H1 (cell line): Measurements from ENCODE around the gene PGAP3. TPM values are rescaled to one million over a fixed set of nuclear protein-coding genes. Genes with fewer than 3 reads are reported as not detected.
"Not testable (repeated sequence)": the region's sequence is repeated elsewhere in the genome, so short reads cannot be mapped to it uniquely, and the experiment has no call there.

Source experiments
- CTCF ChIA-PET: fragments of 300-600 bp; sonication (Branson Sonifier 250); formaldehyde crosslinking; loops from one replicate; lab custom pipeline; 2021; ENCODE audit not compliant: partially characterized antibody; lab: Charles Lee
- POLR2A ChIA-PET: fragments of 300-600 bp; sonication (Branson Sonifier 250); formaldehyde crosslinking; loops from one replicate; lab custom pipeline; 2021; ENCODE audit warnings: inconsistent platforms; ENCODE audit not compliant: partially characterized antibody; lab: Charles Lee
- DNase-seq, 2 experiments: peaks; one replicate each; pipeline versions ENCODE4 v3.0.0 to v3.0.0-alpha.2; 2010 to 2022; ENCODE audit warnings: low spot score in 2 of 2, low read depth in 1 of 2, mixed read lengths in 1 of 2
- FAIRE-seq: peaks from 2 replicates; lab custom pipeline; 2011; peaks lifted over from hg19 to GRCh38; lab: Jason Lieb, UNC
- H2AFZ ChIP-seq: 2 replicates; pipeline ENCODE4 v1.8.1; 2012; ENCODE audit warnings: low read length, inconsistent platforms
- H2AK5ac ChIP-seq: 2 replicates; pipeline ENCODE4 v1.6.1; 2013; ENCODE audit warnings: low read depth, low read length
- H2BK120ac ChIP-seq: replicated peaks from 2 replicates; pipeline ENCODE3; 2013; ENCODE audit warnings: low read depth, low read length, inconsistent platforms
- H2BK12ac ChIP-seq: 2 replicates; pipeline ENCODE4 v1.6.1; 2013; ENCODE audit warnings: low read depth, low read length
- H2BK15ac ChIP-seq: 2 replicates; pipeline ENCODE4 v1.6.1; 2013; ENCODE audit warnings: low read length
- H2BK20ac ChIP-seq: 2 replicates; pipeline ENCODE4 v1.6.1; 2013; ENCODE audit warnings: low read length
- H2BK5ac ChIP-seq: 2 replicates; pipeline ENCODE4 v1.6.1; 2013; ENCODE audit warnings: low read depth, low read length
- H3K14ac ChIP-seq: 2 replicates; pipeline ENCODE4 v1.6.1; 2013; ENCODE audit warnings: inconsistent platforms; ENCODE audit not compliant: insufficient read length
- H3K18ac ChIP-seq: 2 replicates; pipeline ENCODE4 v1.6.1; 2013; ENCODE audit warnings: low read length; ENCODE audit errors: extremely low read depth
- H3K23ac ChIP-seq: 2 replicates; pipeline ENCODE4 v1.6.1; 2013; ENCODE audit warnings: inconsistent platforms; ENCODE audit not compliant: insufficient read length
- H3K23me2 ChIP-seq: 2 replicates; pipeline ENCODE4 v1.6.1; 2013; ENCODE audit warnings: low read depth, low read length
- H3K27ac ChIP-seq: 2 replicates; pipeline ENCODE4 v1.6.1; 2011; ENCODE audit warnings: low read depth, low read length, inconsistent platforms
- H3K27me3 ChIP-seq, 4 experiments: replicated peaks in 1 of 4; 1 replicate in 1 of 4; 2 replicates in 3 of 4; pipeline versions ENCODE4 v1.6.1 to v1.8.1; 2011 to 2013; ENCODE audit warnings: low read length in 3 of 4, mild to moderate bottlenecking in 3 of 4, inconsistent platforms in 2 of 4, mixed read lengths in 2 of 4, moderate library complexity in 1 of 4; ENCODE audit not compliant: control insufficient read depth in 3 of 4, insufficient read depth in 3 of 4; ENCODE audit errors: extremely low read depth in 1 of 4
- H3K36me3 ChIP-seq, 4 experiments: 2 replicates each; pipeline versions ENCODE4 v1.6.1 to v1.8.1; 2011 to 2013; ENCODE audit warnings: mild to moderate bottlenecking in 4 of 4, low read length in 3 of 4, moderate library complexity in 2 of 4, control low read depth in 1 of 4, inconsistent platforms in 1 of 4; ENCODE audit not compliant: insufficient read depth in 4 of 4, control insufficient read depth in 2 of 4
- H3K4ac ChIP-seq: replicated peaks from 2 replicates; pipeline ENCODE3; 2013; ENCODE audit warnings: low read length, low read depth, mixed read lengths, inconsistent platforms; ENCODE audit not compliant: insufficient read length
- H3K4me1 ChIP-seq, 4 experiments: replicated peaks in 1 of 4; 1 replicate in 1 of 4; 2 replicates in 3 of 4; pipeline versions ENCODE4 v1.6.1 to v1.8.1; 2011 to 2013; ENCODE audit warnings: low read length in 3 of 4, inconsistent platforms in 2 of 4, mixed read lengths in 1 of 4; ENCODE audit not compliant: insufficient read depth in 4 of 4, control insufficient read depth in 3 of 4
- H3K4me2 ChIP-seq, 2 experiments: 2 replicates each; pipeline versions ENCODE4 v1.6.1 to v1.8.1; 2011 to 2013; ENCODE audit warnings: low read depth in 2 of 2, low read length in 2 of 2, control low read depth in 1 of 2, inconsistent platforms in 1 of 2, mild to moderate bottlenecking in 1 of 2; ENCODE audit not compliant: insufficient read depth in 1 of 2
- H3K4me3 ChIP-seq, 4 experiments: fragments of 200-600, 300-600 bp in 1 of 4; sonication (generic), shearing (Covaris generic), sonication (Bioruptor Twin) in 1 of 4; 2 replicates each; pipeline versions ENCODE4 v1.5.1 to v1.8.1; 2011 to 2016; ENCODE audit warnings: low read length in 4 of 4, low read depth in 3 of 4, control low read depth in 2 of 4, inconsistent platforms in 2 of 4, mild to moderate bottlenecking in 2 of 4, mixed read lengths in 1 of 4, moderate library complexity in 1 of 4; ENCODE audit not compliant: insufficient read depth in 2 of 4; ENCODE audit errors: extremely low read depth in 1 of 4
- H3K56ac ChIP-seq: replicated peaks from 2 replicates; pipeline ENCODE3; 2013; ENCODE audit warnings: low read depth, mild to moderate bottlenecking, mixed read lengths, low read length, inconsistent platforms; ENCODE audit not compliant: insufficient read length
- H3K79me1 ChIP-seq: 2 replicates; pipeline ENCODE4 v1.6.1; 2013; ENCODE audit warnings: low read depth, low read length, control low read depth
- H3K79me2 ChIP-seq, 2 experiments: 2 replicates each; pipeline versions ENCODE4 v1.6.1 to v1.8.1; 2012 to 2013; ENCODE audit warnings: low read length in 2 of 2, mild to moderate bottlenecking in 2 of 2, inconsistent platforms in 1 of 2; ENCODE audit not compliant: insufficient read depth in 2 of 2, control insufficient read depth in 1 of 2
- H3K9ac ChIP-seq, 4 experiments: replicated peaks in 1 of 4; 1 replicate in 1 of 4; 2 replicates in 3 of 4; pipeline versions ENCODE4 v1.6.1 to v1.8.1; 2011 to 2013; ENCODE audit warnings: low read depth in 3 of 4, low read length in 3 of 4, control low read depth in 2 of 4, mild to moderate bottlenecking in 2 of 4, moderate library complexity in 2 of 4, inconsistent platforms in 1 of 4; ENCODE audit errors: extremely low read depth in 1 of 4
- H3K9me3 ChIP-seq, 2 experiments: 2 replicates each; pipeline versions ENCODE4 v1.6.1 to v1.8.1; 2012 to 2013; ENCODE audit warnings: mild to moderate bottlenecking in 2 of 2, moderate library complexity in 2 of 2, control low read depth in 1 of 2, inconsistent platforms in 1 of 2, low read depth in 1 of 2, low read length in 1 of 2, mixed read lengths in 1 of 2; ENCODE audit not compliant: insufficient read depth in 2 of 2
- H4K20me1 ChIP-seq, 2 experiments: replicated peaks in 1 of 2; 2 replicates each; pipeline versions ENCODE3 to v1.8.1; 2011 to 2013; ENCODE audit warnings: inconsistent platforms in 2 of 2, low read length in 2 of 2, mild to moderate bottlenecking in 1 of 2; ENCODE audit not compliant: insufficient read depth in 2 of 2, control insufficient read depth in 1 of 2
- H4K5ac ChIP-seq: 2 replicates; pipeline ENCODE4 v1.6.1; 2013; ENCODE audit warnings: low read length, low read depth, mixed read lengths, inconsistent platforms; ENCODE audit not compliant: insufficient read length
- H4K8ac ChIP-seq: 2 replicates; pipeline ENCODE4 v1.8.0; 2013; ENCODE audit warnings: mild to moderate bottlenecking, moderate library complexity, low read length, inconsistent platforms; ENCODE audit not compliant: insufficient read depth; ENCODE audit errors: extremely low read depth
- H4K91ac ChIP-seq: replicated peaks from 2 replicates; pipeline ENCODE3; 2013; ENCODE audit warnings: low read length, mixed read lengths, inconsistent platforms; ENCODE audit not compliant: insufficient read length
- GTF2F1 ChIP-seq: IDR thresholded peaks from 2 replicates; pipeline ENCODE4 v1.6.1; 2012; ENCODE audit warnings: low read depth, low read length, improper control_type of control experiment, borderline replicate concordance
- JUN ChIP-seq: IDR thresholded peaks from 2 replicates; pipeline ENCODE4 v1.6.1; 2011; ENCODE audit warnings: low read depth, mild to moderate bottlenecking, improper control_type of control experiment, low read length
- POLR2AphosphoS5 ChIP-seq: IDR thresholded peaks from 2 replicates; pipeline ENCODE4 v1.6.1; 2011; ENCODE audit warnings: low read depth, low read length
- RXRA ChIP-seq: IDR thresholded peaks from 2 replicates; pipeline ENCODE4 v1.6.1; 2011; ENCODE audit warnings: low read depth, mild to moderate bottlenecking, low read length, moderate library complexity; ENCODE audit not compliant: insufficient read depth
- SUZ12 ChIP-seq: fragments of 200-600 bp; sonication (generic); IDR thresholded peaks from 2 replicates; pipeline ENCODE4 v1.6.1; 2012; ENCODE audit warnings: mild to moderate bottlenecking, inconsistent platforms, low read length, moderate library complexity, mixed read lengths
- WGBS, 2 experiments: shearing (Covaris generic) in 1 of 2; methylation state at CpG; one replicate each; pipeline versions ENCODE4 v1.1.6 to v1.1.7; 2013 to 2015; ENCODE audit warnings: low lambda C conversion rate in 2 of 2, mixed read lengths in 2 of 2, inconsistent platforms in 1 of 2, low coverage in 1 of 2, missing lambda C conversion rate in 1 of 2; ENCODE audit not compliant: insufficient replicate concordance in 2 of 2, insufficient coverage in 1 of 2, insufficient read length in 1 of 2; ENCODE audit errors: extremely low coverage in 1 of 2, missing lambda C conversion rate in 1 of 2; 5-methylcytosine and 5-hydroxymethylcytosine counted together
- polyA plus RNA-seq, 7 experiments: library from polyadenylated mRNA; depleted of rRNA in 3 of 7; stranded (reverse) in 5 of 7; unstranded in 2 of 7; fragments of >200 nt in 5 of 7; fragments of 200-250 nt in 2 of 7; gene quantifications; 1 replicate in 5 of 7; 2 replicates in 1 of 7; 4 replicates in 1 of 7; pipeline versions ENCODE4 v1.2.1 to v1.2.3, GENCODE V29; 2011 to 2013; ENCODE audit warnings: missing spikeins in 2 of 7, mixed read lengths in 2 of 7
- total RNA-seq: library from RNA; stranded (reverse); fragmentation: NEBNext Ultra II Directional; extraction: Animal tissue kit (Norgen Biotek cat#: 25700); gene quantifications from 2 replicates; pipeline ENCODE4 v1.2.1, GENCODE V29; 2021
- TF ChIP-seq, protein P1 (sequence below): IDR thresholded peaks from 2 replicates; pipeline ENCODE4 v1.6.1; 2012; ENCODE audit warnings: inconsistent platforms

Gene PGAP3
- total and polyA plus RNA-seq, 2 of the 8 experiments (the other 6 are each of a cell fraction or from before 2014, with no cell fraction given): 21.0 to 30.7 TPM

GRCh38 chr17:39711851-39712250 is 24.0 kb upstream of the PGAP3 start (continued):
- TF ChIP-seq, protein P1, sequence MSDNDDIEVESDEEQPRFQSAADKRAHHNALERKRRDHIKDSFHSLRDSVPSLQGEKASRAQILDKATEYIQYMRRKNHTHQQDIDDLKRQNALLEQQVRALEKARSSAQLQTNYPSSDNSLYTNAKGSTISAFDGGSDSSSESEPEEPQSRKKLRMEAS: no peak
- TF ChIP-seq JUN (no peak), RXRA (no peak), GTF2F1 (no peak), POLR2AphosphoS5 (no peak), SUZ12 (no peak)
- TF ChIP-seq, all 59 proteins: peak for 0

DNA sequence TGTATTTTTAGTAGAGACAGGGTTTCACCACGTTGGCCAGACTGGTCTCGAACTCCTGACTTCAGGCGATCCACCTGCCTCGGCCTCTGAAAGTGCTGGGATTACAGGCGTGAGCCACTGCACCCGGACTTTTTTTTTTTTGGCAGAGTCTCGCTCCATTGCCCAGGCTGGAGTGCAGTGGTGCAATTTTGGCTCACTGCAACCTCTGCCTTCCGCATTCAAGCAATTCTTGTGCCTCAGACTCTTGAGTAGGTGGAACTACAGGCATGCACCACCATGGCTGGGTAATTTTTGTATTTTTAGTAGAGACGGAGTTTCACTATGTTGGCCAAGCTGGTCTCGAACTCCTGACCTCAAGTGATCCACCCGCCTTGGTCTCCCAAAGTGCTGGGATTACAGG is 23.2 kb upstream of the PGAP3 start:
- 94% methylated on average over 11 of the region's 11 CpGs; no CpG with 5 or more reads in 1 of the 2 experiments for WGBS, 2 experiments
- not testable (repeated sequence) for H3K18ac ChIP-seq, H2BK120ac ChIP-seq, H3K4ac ChIP-seq, H3K4me1 ChIP-seq, H2BK5ac ChIP-seq, H4K5ac ChIP-seq, FAIRE-seq, H4K8ac ChIP-seq, H3K23ac ChIP-seq, H2AK5ac ChIP-seq, H2AFZ ChIP-seq, H3K79me1 ChIP-seq, H2BK15ac ChIP-seq, H3K9me3 ChIP-seq, H3K23me2 ChIP-seq, H3K4me2 ChIP-seq, H3K27me3 ChIP-seq, H4K91ac ChIP-seq, H3K4me3 ChIP-seq, H2BK20ac ChIP-seq, H3K27ac ChIP-seq, H2BK12ac ChIP-seq, DNase-seq, H3K56ac ChIP-seq, H3K9ac ChIP-seq, H3K14ac ChIP-seq
- CTCF ChIA-PET: interaction anchor here (1.3 to 52.4 kb wide), 5 partner anchors 9 to 77 kb away, joined by 3 to 1885 read pairs (median 6); partner anchors contain the start of genes PNMT, PPP1R1B and STARD3
- H4K20me1 ChIP-seq: peaks cover 24 to 35% of the 10 kb centered on the region in 2 experiments
- H3K79me2 ChIP-seq: peaks cover under 1 to 43% of the 10 kb centered on the region in 2 experiments; a peak in 3 of 4 replicates
- peaks cover 41 to 87% (median 72%) of the 10 kb centered on the region in 4 experiments for H3K36me3 ChIP-seq
- POLR2A ChIA-PET: interaction anchor here (0.9 to 4.0 kb wide), 11 partner anchors 8 to 331 kb away, joined by 3 to 19 read pairs (median 4); partner anchors contain the start of genes ERBB2, MIEN1 and PGAP3
